NK-92 treated with Interleukin-12 subunit alpha and Interleukin-12 subunit beta, amount 100 ng/mL, for 24 hours (cell line): ENCODE measurements around the gene RAB11FIP4.

ENCODE experiments used
- DNase-seq: peaks from one replicate; lab custom pipeline; 2025; lab: John Stamatoyannopoulos, UW

RAB11FIP4 gene

GRCh38 chr17:31525801-31526549, 134.5 kb downstream of the RAB11FIP4 start:
- no peak for DNase-seq

- DNase-seq: no peak
Observed at GRCh38 chr17:31527606-31528005, 136.1 kb downstream of the RAB11FIP4 start.

GRCh38 chr17:31528291-31528874, 136.9 kb downstream of the RAB11FIP4 start:
- DNase-seq: no peak

- DNase-seq: no peak
Observed at GRCh38 chr17:31529841-31530251, 138.4 kb downstream of the RAB11FIP4 start.

- DNase-seq: no peak
Observed at GRCh38 chr17:31530391-31530985, 139.0 kb downstream of the RAB11FIP4 start.

GRCh38 chr17:31531336-31531980, 140.0 kb downstream of the RAB11FIP4 start:
- no peak for DNase-seq

- no peak for DNase-seq
Observed at GRCh38 chr17:31532081-31532480, 140.6 kb downstream of the RAB11FIP4 start.

- no peak for DNase-seq
Observed at GRCh38 chr17:31532526-31532925, 141.1 kb downstream of the RAB11FIP4 start.

GRCh38 chr17:31533546-31534155, 142.2 kb downstream of the RAB11FIP4 start:
- DNase-seq: no peak

- no peak for DNase-seq
Observed at GRCh38 chr17:31534223-31534888, 142.9 kb downstream of the RAB11FIP4 start.

- no peak for DNase-seq
Observed at GRCh38 chr17:31535581-31535981, 144.1 kb downstream of the RAB11FIP4 start.

- no peak for DNase-seq
Observed at GRCh38 chr17:31536451-31536850, 145.0 kb downstream of the RAB11FIP4 start.

GRCh38 chr17:31537565-31538011, 146.1 kb downstream of the RAB11FIP4 start:
- DNase-seq: no peak

- no peak for DNase-seq
Observed at GRCh38 chr17:31538080-31538762, 146.7 kb downstream of the RAB11FIP4 start.

- no peak for DNase-seq
Observed at GRCh38 chr17:31540602-31541307, 149.3 kb downstream of the RAB11FIP4 start.

- DNase-seq: no peak
Observed at GRCh38 chr17:31541559-31541958, 150.1 kb downstream of the RAB11FIP4 start.

GRCh38 chr17:31544186-31544585, 152.7 kb downstream of the RAB11FIP4 start:
- DNase-seq: no peak

GRCh38 chr17:31546650-31547049, 155.2 kb downstream of the RAB11FIP4 start:
- no peak for DNase-seq

GRCh38 chr17:31548709-31549108, 157.2 kb downstream of the RAB11FIP4 start:
- DNase-seq: no peak

- DNase-seq: no peak
Observed at GRCh38 chr17:31549121-31549524, 157.6 kb downstream of the RAB11FIP4 start.
